ENCODE results near the gene MSRB1. TPM values are rescaled to one million over a fixed set of nuclear protein-coding genes. Genes with fewer than 3 reads are reported as not detected.

MSRB1 gene, protein sequence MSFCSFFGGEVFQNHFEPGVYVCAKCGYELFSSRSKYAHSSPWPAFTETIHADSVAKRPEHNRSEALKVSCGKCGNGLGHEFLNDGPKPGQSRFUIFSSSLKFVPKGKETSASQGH
- total RNA-seq: 12.8 and 18.4 TPM in 2 replicates

DNA sequence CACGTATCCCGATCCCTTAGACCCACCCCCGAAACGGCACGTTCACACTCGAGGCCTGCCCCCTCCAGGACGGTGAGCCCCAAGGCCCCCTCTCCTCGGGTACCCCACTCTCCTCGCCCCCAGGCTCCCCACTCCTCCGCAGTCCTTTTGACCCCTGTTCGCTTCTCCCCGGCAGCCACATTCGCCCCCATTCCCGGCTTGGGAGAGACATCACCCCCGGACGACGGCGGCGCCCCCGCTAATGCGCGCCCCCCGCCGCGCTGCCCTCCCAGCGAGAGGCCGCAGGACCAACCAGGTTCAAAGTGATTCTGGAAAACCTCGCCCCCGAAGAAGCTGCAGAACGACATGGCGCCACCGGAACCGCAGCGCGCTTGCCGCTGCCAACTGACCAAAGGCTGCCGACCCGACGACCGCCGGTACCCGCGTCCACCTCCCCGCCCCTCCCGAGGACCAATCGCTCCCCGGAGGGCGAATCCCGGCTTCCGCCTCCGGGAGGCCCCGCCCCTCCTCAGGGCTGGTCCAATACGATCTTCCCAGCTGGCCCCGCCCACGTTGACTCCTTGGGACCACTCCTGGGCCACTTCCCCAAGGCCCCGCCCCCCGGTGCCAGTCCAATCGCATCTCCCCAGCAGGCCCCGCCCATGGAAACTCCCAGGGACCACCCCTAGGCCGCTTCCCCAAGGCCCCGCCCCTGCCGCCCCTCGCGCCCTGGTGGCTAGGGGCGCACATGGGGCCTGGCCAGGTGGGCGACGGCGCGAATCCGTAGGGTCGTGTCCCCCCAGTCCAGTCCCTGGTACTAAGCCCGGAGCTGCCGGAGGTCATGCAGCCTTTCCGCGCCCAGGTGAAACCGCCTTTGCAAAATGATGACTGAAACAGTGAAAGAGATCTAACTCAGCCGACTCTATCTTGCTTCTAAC lies at the start of gene MSRB1:
MSRB1 (minus strand) TSS at position 390 of the 917 bp plus-strand sequence; CDS start at position 347, 43 bp downstream.
- DNase-seq (ENCODE audit: extremely low read depth, low read depth, low spot score): peak; percentile 72

DNA sequence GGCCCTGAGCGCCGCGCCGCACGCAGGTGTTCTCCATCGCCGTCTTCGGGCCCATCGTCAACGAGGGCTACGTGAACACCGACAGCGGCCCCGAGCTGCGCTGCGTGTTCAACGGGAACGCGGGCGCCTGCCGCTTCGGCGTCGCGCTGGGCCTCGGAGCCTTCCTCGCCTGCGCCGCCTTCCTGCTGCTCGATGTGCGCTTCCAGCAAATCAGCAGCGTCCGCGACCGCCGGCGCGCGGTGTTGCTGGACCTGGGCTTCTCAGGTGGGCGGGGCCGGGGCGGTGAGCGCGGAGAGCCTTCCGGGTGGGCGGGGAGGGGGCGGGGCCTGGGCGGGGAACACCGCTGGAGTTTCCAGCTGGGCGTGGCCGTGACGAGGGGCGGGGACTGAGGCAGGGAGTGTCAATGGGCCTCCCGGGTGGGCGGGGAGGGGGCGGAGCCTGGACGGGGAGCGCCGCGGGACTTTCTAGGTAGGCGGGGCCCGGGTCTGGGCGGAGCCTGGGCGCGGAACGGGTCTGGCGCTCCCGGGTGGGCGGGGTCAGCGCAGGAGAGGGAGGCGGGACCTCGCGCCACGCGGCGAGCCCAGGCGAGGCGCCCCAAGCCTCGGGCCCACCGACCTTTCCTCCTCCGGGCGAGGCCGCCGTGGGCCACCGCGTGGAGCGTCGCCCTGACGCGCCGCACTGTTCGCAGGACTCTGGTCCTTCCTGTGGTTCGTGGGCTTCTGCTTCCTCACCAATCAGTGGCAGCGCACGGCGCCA lies 49.1 kb upstream of the MSRB1 start:
- no peak for DNase-seq (ENCODE audit: extremely low read depth, low read depth, low spot score)

DNA sequence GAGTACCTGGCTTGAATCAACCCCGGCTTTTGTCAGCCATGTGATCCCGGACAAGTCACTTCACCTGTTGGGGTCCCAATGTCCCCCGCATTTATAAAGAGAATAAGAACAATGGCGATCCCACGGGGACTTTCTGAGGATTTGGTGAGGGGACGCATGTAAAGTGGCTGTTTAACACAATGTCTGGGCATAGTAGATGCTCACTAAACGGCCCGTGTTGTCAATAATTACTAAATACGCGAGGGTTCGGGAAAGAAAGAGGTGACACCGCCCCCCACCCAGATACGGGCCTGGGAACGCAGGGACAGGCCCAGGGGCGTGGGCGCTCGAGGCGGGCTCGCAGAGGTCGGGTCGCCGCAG lies 48.6 kb upstream of the MSRB1 start:
- no peak for DNase-seq (ENCODE audit: extremely low read depth, low read depth, low spot score)

DNA sequence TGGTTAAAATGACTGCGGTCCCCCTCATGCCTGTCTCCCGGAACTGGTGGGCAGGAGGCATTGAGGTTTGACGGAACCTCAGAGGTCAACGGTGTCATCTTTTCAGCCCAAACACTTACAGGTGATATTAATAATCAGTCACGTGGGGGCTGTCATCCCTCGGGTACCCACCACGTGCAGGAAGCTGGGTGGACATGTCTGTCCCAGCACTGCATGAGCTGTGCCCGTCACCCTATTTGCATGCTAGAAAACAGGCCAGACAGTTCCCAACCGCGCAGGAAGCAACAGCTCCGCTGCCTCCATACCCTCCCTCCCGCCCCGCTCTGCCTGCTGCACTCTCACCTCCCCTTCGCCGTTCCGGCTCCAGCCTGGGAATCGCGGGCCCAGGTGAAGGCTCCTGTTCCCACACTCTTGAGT lies 48.1 kb upstream of the MSRB1 start:
- no peak for DNase-seq (ENCODE audit: extremely low read depth, low read depth, low spot score)

DNA sequence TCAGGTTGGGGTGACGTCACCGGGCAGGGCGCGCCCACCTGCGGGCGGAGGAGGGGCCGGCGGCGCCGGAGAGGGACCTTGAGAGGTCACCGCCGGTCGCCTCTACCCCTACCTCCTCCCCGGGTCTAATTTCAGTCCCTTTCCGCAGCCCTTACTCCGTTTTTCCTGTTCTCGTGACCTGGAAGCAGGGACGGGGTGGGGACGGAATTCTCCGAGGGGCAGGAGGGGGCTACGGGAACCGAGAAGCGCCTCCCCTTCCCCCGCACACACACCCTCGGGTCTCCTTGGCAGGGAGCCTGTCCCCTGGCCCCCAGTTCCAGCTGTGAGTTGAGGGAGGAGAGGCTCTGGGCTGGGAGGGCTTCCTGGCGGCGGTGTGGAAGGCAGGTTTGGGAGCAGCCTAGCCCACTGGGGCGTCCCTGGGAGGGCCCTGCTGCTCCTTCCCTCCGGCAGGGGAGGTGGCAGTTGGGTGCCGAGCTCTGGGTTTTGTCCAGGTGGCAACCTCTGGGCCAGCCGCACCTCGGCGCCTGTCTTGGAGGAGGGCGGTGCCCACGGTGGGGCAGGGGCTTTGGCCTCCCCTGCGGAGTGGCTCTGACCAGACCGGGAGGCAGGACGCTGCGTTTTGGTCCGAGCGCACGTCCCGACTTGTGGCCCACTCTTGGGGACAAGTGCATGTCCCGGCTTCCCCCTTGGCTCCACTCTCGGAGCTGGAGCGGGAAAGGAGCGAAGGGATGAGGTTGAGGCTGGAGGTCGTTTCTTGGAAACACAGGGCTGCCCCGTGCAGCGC lies 47.5 kb upstream of the MSRB1 start:
- no peak for DNase-seq (ENCODE audit: extremely low read depth, low read depth, low spot score)

DNA sequence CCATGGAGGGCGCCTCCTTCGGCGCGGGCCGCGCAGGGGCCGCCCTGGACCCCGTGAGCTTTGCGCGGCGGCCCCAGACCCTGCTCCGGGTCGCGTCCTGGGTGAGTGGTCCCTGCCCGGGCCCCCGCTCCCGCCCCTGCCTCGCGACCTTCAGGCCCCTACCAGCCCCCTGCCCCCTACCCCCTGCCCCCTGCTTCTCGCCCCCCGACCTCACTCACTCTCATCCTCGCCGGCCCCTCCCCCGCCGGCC lies 47.0 kb upstream of the MSRB1 start:
- DNase-seq (ENCODE audit: extremely low read depth, low read depth, low spot score): no peak

DNA sequence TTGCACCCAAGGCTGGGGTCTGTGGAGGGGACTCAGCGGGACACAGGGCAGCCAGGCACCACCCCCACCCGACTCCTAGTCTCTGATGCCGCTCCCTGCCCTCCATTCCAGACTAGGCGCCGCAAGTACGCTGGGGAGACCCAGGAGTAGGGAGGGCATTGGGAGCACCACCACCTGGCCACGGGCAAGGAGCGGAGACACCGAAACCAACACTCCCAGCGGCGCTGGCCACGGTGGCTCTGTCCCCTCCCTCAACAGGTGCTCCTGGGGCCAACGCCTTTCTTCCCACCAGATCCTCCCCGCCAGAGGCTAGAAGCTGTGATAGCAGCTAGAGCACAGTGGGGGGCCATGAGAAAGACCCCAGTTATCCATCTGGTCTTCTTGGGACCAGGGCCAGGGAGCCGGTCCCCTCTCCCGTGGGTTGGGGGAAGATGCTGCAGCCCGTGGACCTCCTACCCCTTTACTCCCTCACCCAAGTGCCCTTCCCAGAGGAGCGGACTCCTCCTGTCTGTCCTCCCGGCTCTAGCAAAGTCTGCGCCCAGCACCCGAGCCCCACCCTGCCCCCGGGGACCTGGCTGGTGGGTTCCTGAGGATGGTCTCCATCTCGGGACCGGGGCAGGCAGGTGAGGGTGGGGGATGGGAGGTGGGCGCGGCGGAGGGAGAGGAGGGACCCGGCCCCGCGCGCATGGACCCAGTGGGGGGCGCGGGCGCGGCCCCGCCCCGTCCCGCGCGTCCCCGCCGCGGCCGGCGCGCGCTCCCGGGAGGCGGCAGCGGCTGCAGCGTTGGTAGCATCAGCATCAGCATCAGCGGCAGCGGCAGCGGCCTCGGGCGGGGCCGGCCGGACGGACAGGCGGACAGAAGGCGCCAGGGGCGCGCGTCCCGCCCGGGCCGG lies 46.5 kb upstream of the MSRB1 start, which contains the start of gene SYNGR3:
SYNGR3 (plus strand) TSS at position 762 of the 892 bp plus-strand sequence. CDS start 133 bp downstream, outside the sequence.
- no peak for DNase-seq (ENCODE audit: extremely low read depth, low read depth, low spot score)

DNA sequence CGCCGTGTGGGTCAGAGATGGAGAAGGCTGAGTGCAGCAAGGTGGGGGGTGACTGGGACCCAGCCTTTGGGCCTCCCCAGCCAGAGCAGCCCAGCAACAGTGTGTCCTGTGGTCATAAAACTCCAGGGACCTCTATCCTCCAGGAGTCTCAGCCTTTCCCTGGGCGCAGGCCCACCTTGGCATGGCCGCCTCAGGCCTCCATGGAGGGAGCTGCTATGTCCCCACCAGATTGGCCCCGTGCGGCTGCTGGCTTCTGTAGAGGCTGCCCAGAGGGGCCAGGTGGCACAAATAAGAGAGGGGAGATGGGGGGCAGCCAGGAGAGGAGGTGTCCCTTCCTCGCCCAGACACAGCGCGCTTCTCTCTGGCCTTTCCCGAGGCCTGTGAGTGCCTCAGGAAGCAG lies 44.2 kb upstream of the MSRB1 start:
- no peak for DNase-seq (ENCODE audit: extremely low read depth, low read depth, low spot score)

DNA sequence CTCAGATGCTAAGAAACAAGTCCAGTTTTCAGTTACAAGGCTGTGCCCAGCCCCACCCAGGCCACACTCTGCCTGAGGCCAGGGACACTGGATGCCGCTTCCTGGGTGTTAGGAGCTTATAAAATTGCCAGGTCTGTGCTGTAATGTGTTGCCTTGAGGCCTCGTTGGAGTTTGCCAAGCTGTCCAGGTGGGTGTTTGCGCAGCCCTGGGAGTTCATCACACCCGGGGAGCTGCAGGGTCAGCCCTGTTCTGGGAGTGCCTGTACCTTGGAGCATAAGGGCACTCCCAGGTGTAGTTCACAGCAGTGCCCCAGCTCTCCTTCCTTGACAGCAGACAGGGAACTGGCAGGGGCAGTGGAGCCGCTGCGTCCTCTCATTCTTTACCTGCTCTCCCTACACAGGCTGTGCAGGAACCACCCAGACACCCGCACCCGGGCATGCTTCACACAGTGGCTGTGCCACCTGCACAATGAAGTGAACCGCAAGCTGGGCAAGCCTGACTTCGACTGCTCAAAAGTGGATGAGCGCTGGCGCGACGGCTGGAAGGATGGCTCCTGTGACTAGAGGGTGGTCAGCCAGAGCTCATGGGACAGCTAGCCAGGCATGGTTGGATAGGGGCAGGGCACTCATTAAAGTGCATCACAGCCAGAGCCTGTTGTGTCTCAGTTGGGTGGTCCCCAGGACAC lies 42.6 kb upstream of the MSRB1 start:
- no peak for DNase-seq (ENCODE audit: extremely low read depth, low read depth, low spot score)

DNA sequence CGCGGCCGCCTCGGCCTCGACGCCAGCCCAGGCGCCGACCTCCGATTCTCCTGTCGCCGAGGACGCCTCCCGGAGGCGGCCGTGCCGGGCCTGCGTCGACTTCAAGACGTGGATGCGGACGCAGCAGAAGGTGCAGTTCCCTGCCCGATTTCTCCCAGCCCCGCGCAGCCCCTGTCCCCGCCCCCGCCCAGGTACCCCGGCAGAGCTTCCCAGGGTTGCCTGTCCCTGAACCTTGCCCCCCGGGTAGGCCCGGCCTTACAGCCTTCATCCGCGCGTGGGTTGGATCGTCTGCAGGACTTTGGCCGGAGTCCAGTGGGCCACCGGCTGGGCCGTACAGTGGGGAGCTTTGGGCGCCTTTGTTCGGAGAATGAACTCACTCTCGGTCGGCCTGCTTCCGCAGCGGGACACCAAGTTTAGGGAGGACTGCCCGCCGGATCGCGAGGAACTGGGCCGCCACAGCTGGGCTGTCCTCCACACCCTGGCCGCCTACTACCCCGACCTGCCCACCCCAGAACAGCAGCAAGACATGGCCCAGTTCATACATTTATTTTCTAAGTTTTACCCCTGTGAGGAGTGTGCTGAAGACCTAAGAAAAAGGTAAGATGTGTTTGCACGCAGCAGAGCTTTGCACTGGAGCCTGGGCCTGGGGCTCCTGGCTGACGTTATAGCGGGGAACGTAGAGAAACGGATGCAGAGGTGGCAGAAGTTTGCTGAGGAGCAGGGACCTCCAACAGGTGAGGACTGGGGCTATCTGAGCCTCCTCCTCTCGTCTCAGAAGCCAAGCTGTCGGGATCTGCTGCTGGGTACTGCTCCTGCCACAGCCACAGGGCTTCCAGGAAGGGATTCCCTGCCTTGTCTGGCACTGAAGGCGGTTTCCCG lies 41.6 kb upstream of the MSRB1 start:
- DNase-seq (ENCODE audit: extremely low read depth, low read depth, low spot score): no peak

DNA sequence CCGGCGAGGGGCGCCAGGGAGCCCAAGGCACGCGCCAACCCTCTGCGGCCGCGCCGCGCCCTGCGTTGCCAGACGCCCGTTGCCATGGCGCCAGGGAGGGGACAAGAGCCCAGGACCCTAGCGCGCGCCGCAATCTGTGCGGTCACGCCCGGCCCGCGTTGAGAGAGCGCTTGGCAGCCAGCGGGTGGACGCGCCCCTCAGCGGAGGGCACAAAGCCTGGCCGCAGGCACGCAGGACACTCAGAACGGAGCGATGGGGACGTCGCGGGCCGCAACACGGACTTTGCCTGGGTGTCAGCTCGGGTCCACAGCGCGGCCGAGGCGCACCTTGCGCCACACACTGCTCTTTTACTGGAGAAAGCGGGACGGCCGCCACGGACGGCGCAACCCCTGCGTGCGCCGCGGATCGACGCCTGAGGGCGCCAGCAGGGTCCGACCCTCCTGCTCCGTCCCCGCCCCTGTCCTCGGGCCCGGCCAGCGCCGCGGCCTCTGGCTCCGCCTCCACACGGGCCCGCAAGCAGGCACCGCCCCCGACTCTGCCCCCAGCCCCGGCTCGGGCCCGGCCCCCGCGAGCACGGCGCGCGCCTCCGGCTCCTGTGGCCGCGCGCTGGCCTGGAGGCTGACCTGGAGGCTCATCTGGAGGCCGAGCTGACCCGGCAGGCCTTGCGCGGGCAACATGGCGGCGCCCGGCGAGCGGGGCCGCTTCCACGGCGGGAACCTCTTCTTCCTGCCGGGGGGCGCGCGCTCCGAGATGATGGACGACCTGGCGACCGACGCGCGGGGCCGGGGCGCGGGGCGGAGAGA lies 40.7 kb upstream of the MSRB1 start, which contains the start of gene GFER:
GFER (plus strand) TSS at position 650 of the 803 bp plus-strand sequence; CDS start at position 676, 26 bp downstream.
- DNase-seq (ENCODE audit: extremely low read depth, low read depth, low spot score): no peak

DNA sequence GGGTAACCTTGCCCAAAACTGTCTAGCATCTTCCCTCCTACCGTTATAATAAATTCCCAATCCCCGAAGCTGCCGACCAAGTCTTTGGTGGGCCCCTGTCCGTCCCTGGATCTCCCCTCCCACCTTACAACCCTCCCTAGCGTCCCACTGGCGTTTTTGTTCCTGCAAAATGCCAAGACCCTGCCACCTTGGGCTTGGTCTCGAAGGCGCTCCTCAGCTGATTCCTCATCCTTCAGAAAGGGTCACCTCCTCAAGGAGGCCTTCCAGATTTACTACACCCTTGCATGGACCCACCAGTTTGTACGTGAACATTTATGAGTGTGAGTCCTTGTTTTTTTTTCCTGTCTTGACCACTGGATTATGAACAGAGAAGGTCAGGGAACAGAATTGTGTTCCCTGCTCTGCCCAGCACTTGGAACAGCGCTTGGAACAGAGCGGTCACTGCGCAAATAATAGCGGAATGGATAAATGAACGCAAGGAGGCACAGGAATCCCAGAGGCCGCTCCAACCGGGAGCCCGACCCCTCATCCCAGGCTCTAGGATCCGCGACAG lies 40.1 kb upstream of the MSRB1 start:
- no peak for DNase-seq (ENCODE audit: extremely low read depth, low read depth, low spot score)

DNA sequence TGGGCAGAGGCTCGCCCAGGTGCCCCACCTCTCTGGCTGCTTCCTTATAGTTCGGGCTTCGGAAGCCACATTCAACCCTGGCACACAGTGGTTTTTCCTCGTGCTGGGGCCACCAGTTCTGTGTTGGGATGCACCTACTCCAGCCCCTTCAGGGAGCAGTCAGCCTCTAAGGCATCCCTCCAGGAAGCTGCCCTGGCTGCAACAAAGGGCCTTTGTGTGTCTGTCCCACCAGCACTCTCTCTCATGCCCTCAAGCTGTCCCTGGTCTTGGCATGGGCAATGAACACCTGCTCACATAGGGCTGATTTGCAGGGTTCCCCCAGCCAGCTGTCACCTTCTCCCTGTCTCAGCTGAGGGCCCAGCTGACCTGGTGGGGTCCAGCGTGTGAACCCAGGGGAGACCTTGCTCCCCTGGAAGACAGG lies 39.0 kb upstream of the MSRB1 start:
- no peak for DNase-seq (ENCODE audit: extremely low read depth, low read depth, low spot score)

DNA sequence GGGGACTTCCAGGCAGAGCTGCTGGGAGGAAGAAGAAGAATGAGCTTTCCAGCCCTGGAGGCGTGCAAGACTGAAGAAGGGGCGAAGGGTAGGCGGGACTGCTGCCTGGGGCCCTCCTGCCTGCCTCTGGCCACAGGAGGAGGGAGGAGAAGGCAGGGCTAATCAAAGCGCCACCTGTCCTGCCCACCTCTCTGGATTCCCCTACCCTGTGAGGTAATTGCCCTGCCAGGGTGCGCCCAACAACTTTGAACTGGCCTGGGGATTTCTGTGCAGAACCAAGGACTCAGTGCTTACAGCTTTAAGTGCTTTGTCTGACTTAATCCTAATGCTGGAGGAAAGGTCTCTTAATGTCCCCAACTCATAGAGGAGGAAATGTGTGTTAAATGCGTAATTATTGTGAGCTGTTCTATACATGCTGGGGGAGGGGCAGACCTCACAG lies 38.4 kb upstream of the MSRB1 start, which contains the start of gene NOXO1:
NOXO1 (minus strand) TSS at position 72 of the 439 bp plus-strand sequence. CDS start 290 bp downstream, outside the sequence.
- DNase-seq (ENCODE audit: extremely low read depth, low read depth, low spot score): no peak

DNA sequence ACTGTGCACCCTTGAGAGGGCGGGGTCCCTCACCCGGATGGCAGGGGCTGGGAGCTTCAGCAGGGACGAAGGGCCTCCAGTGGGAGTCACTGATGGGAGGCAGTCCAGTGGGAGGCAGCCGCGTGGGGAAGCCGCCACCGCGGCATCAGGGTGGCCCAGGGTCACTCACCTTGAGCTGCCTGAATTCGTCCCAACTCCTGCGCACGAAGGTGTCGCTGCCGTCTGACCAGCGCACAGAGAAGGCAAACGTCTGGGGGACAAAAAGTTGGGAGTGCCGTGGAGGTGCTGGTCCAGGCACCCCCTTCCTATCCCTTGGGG lies 37.7 kb upstream of the MSRB1 start:
- DNase-seq (ENCODE audit: extremely low read depth, low read depth, low spot score): no peak

DNA sequence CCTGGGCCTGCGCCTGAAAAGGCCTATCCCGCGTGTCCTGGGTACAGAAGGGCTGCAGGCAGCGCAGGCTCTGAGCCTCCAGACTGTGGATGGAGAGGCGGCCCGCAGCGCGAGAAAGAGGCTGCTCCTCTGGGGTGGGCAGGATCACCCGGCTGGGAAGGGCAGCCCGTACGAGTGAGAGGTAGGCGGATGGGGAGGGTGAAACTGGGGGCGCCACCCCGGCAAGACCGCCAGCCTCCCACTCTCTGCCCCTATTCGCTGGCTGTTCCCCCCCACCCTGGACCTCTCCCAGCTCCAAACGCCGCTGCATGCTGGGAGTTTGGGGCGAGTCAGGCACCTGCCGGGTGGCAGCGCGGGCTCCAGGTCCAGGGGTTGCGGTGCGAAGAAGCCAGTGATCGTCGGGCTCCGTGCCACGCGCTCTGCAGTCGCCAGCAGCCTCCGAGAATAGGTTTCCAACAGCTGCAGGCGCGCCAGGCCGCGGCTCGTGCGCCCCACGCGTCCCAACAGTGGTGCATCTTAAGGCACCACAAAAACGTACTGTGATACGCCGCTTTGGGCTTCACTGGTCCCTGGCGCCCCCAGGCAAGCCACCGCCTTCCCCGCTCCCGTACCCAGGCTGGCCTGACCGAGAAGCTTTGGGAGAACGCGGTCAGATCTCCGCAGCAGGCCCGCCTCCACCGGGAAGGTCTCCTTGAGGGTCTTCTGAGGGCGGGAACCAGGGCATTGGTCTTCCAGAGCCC lies 37.2 kb upstream of the MSRB1 start:
- DNase-seq (ENCODE audit: extremely low read depth, low read depth, low spot score): no peak

Measured in glomerular endothelial cell (primary cell).